ENCODE results near the gene CCN2. TPM values are rescaled to one million over a fixed set of nuclear protein-coding genes. Genes with fewer than 3 reads are reported as not detected.

The CCN2 gene
- total RNA-seq, 1 donor, result 221 TPM

DNA sequence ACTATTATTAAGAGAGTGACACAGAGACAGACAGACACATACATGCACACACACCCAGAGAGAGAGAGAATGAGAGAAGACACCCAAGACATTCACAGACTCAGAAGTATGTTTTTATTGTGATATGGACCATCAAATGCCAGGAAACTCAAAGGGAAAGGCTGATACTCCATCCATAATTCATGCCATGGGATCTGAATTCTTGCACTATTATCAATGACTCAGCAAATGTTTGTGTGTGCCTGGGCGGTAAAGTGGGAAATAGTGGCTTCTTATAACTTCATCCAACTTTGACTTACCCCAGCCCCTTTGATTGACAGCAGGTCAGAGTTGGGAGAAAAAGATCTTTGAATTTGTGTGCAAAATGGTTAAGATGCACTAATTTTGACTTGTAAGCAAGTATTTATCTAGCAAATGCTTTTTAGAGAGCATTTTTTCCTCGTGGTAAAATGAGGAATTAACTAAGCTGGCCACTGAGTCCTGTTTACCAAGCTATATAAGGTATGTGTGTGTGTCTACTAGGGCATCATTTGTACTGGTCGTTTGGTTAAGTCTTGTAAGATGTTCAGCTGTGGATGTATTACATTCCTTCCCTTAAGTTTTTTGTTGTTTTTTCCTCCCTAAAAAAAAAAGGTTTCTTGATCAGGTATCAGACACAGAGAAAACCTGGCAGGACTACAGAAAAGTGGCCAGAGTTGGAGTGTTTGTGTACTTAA, 3.0 kb upstream of the CCN2 start:
- TF ChIP-seq, protein P1, sequence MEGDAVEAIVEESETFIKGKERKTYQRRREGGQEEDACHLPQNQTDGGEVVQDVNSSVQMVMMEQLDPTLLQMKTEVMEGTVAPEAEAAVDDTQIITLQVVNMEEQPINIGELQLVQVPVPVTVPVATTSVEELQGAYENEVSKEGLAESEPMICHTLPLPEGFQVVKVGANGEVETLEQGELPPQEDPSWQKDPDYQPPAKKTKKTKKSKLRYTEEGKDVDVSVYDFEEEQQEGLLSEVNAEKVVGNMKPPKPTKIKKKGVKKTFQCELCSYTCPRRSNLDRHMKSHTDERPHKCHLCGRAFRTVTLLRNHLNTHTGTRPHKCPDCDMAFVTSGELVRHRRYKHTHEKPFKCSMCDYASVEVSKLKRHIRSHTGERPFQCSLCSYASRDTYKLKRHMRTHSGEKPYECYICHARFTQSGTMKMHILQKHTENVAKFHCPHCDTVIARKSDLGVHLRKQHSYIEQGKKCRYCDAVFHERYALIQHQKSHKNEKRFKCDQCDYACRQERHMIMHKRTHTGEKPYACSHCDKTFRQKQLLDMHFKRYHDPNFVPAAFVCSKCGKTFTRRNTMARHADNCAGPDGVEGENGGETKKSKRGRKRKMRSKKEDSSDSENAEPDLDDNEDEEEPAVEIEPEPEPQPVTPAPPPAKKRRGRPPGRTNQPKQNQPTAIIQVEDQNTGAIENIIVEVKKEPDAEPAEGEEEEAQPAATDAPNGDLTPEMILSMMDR (IDR thresholded peaks at IDR 0.05; ENCODE audit: extremely low read depth, low read depth, low read length), result no peak
- H4K20me1 ChIP-seq (ENCODE audit: insufficient read depth, low read length), result peaks cover 11% of the 10 kb centered on the region
- no peaks in the 10 kb centered on the region for H3K79me2 ChIP-seq (ENCODE audit: insufficient read depth, low read length)
- H3K9me3 ChIP-seq (ENCODE audit: low read depth, low read length), result no peaks in the 10 kb centered on the region
- peak overlapping the region; percentile 72 for H3K4me2 ChIP-seq (ENCODE audit: insufficient read depth, low read length)
- peaks cover 44% of the 10 kb centered on the region for H3K4me1 ChIP-seq (ENCODE audit: insufficient read depth, low read length)
- peak; percentile 76 for DNase-seq (ENCODE audit: insufficient read length, low spot score, missing footprints)
- no peaks in the 10 kb centered on the region for H3K27me3 ChIP-seq (ENCODE audit: insufficient read depth, low read length)
- H3K4me3 ChIP-seq (ENCODE audit: insufficient read depth, low read length), result peak overlapping the region; percentile 6
- peak overlapping the region; percentile 95 for H3K27ac ChIP-seq (ENCODE audit: low read depth, low read length)
- peaks cover 10% of the 10 kb centered on the region for H3K36me3 ChIP-seq (ENCODE audit: insufficient read depth, low read length)
- no peak overlapping the region for H2AFZ ChIP-seq (ENCODE audit: low read length)

- H4K20me1 ChIP-seq (ENCODE audit: insufficient read depth, low read length), result peaks cover 15% of the 10 kb centered on the region
- H3K4me2 ChIP-seq (ENCODE audit: insufficient read depth, low read length), result no peak overlapping the region
- no peaks in the 10 kb centered on the region for H3K27me3 ChIP-seq (ENCODE audit: insufficient read depth, low read length)
- H3K4me1 ChIP-seq (ENCODE audit: insufficient read depth, low read length), result peaks cover 41% of the 10 kb centered on the region
- DNase-seq (ENCODE audit: insufficient read length, low spot score, missing footprints), result no peak
- no peak overlapping the region for H2AFZ ChIP-seq (ENCODE audit: low read length)
- H3K9me3 ChIP-seq (ENCODE audit: low read depth, low read length), result no peaks in the 10 kb centered on the region
- peaks cover 16% of the 10 kb centered on the region for H3K36me3 ChIP-seq (ENCODE audit: insufficient read depth, low read length)
- H3K27ac ChIP-seq (ENCODE audit: low read depth, low read length), result peak overlapping the region; percentile 95
- no peak overlapping the region for H3K4me3 ChIP-seq (ENCODE audit: insufficient read depth, low read length)
- TF ChIP-seq, protein P1 (IDR thresholded peaks at IDR 0.05; ENCODE audit: extremely low read depth, low read depth, low read length), result no peak
- no peaks in the 10 kb centered on the region for H3K79me2 ChIP-seq (ENCODE audit: insufficient read depth, low read length)
Measured at GRCh38 chr6:131952886-131953509, 1.8 kb upstream of the CCN2 start.

- Histone ChIP-seq H3K4me3 (ENCODE audit: insufficient read depth, low read length) (peak overlapping the region; percentile 77), H2AFZ (ENCODE audit: low read length) (no peak overlapping the region), H3K4me2 (ENCODE audit: insufficient read depth, low read length) (peak overlapping the region; percentile 64), H3K79me2 (ENCODE audit: insufficient read depth, low read length) (no peaks in the 10 kb centered on the region), H3K27ac (ENCODE audit: low read depth, low read length) (peak overlapping the region; percentile 95), H3K9me3 (ENCODE audit: low read depth, low read length) (no peaks in the 10 kb centered on the region), H3K27me3 (ENCODE audit: insufficient read depth, low read length) (no peaks in the 10 kb centered on the region), H4K20me1 (ENCODE audit: insufficient read depth, low read length) (peaks cover 15% of the 10 kb centered on the region), H3K36me3 (ENCODE audit: insufficient read depth, low read length) (peaks cover 16% of the 10 kb centered on the region), H3K4me1 (ENCODE audit: insufficient read depth, low read length) (peaks cover 41% of the 10 kb centered on the region)
- DNase-seq (ENCODE audit: insufficient read length, low spot score, missing footprints), result no peak
- TF ChIP-seq, protein P1 (IDR thresholded peaks at IDR 0.05; ENCODE audit: extremely low read depth, low read depth, low read length), result no peak
Measured at GRCh38 chr6:131951576-131952230, 531 bp upstream of the CCN2 start.
